Measurements from ENCODE around the gene UFM1.
"Not testable (repeated sequence)": the region's sequence is repeated elsewhere in the genome, so short reads cannot be mapped to it uniquely, and the experiment has no call there.

UFM1 gene

GRCh38 chr13:38349390-38350113, at the start of gene UFM1:
UFM1 (plus strand) TSS chr13:38349851; CDS start chr13:38349920, 69 bp downstream.
- peak; percentile 96 for FAIRE-seq

GRCh38 chr13:38301236-38301635, 48.4 kb upstream of the UFM1 start:
- no peak for FAIRE-seq

DNA sequence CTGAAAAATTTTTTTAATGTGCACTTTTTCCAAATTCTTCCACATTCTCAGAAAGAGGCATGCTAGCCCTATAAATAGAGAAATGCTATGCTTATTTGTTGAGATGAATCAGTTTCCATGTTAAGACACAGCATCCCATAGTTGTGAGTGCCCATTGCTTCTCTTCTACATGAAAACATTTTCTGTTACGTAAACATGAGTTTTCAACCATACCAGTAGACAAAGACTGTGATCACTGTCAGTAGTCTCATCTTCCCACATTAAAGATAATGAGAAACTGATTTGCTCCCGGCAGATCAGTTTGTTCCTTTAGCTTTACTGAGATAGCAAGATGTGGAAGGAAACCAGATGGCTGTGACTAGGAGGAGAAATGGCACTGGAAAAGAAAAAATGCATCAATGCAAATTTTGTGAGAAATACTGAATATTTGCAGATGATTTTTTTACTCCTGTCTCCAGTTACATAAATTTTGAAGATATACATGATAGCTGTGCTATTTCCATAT, 45.8 kb upstream of the UFM1 start:
- FAIRE-seq = no peak

DNA sequence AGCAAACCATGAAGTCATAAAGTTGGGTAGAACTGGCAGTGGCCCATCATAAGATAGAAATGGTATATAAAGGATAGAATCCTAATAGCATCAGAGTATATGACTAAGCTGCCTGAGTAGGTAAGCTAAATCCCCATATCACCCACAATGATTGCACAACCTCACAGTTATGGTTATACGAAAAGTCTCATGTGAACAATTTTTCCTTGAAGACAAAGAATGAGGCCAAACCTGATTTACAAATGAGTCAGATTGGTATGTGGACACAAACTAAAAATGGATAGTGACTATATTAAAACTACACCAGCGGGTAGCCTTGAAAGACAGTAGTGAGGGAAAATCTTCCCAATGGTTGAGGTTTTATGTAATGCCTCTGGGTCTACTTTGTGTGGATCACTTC, 40.9 kb upstream of the UFM1 start:
- no peak for FAIRE-seq

- FAIRE-seq = no peak
These were observed 40.3 kb upstream of the UFM1 start for GRCh38 chr13:38309397-38309796.

- FAIRE-seq = not testable (repeated sequence)
These were observed 38.5 kb upstream of the UFM1 start for GRCh38 chr13:38311175-38311574.

- no peak for FAIRE-seq
These were observed 33.5 kb upstream of the UFM1 start for GRCh38 chr13:38316129-38316528.

GRCh38 chr13:38321654-38322053, 28.0 kb upstream of the UFM1 start:
- no peak for FAIRE-seq

- FAIRE-seq = no peak
These were observed 24.2 kb upstream of the UFM1 start for GRCh38 chr13:38325426-38325825.

GRCh38 chr13:38328699-38329098, 21.0 kb upstream of the UFM1 start:
- no peak for FAIRE-seq

DNA sequence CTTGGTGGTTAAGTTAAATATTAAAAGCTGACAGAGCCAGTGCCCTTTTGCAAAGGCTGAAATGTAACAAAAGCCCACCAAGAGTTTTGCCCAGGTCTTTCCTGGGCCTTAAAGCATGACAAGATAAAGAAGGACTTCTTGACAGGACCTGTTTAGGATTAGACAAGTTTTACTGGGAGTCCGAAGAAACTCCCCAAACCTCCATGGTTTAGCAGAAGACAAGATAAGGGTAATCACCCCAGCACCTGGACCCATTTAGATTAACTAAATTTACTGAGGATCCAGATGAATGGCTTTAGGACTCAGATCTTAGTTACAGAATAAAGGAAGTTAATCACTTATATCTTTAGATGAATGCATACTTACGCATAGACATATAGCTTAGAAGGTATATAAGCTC, 14.8 kb upstream of the UFM1 start:
- no peak for FAIRE-seq

- no peak for FAIRE-seq
These were observed 11.6 kb upstream of the UFM1 start for GRCh38 chr13:38338089-38338488.

DNA sequence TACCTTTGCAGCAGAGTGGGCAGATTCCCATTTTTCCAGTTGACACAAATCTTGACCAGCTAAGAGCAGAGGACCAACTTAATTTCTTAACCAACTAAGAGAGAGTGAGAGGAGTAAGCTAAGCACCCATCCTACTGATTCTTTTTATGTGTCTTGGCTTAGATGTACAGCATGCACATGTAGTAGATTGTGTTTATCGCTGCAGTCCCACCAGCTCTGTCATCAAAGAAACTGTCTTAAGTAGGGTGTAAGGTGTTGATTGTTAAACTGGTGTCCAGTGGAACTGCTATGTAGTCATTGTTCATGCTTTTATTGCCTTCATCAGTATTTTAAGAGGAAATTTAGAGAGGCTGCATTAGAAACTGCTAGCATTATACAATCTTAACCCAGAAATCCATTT, 9.0 kb upstream of the UFM1 start:
- FAIRE-seq = no peak

- FAIRE-seq = no peak
These were observed 8.4 kb upstream of the UFM1 start for GRCh38 chr13:38341149-38341692.

DNA sequence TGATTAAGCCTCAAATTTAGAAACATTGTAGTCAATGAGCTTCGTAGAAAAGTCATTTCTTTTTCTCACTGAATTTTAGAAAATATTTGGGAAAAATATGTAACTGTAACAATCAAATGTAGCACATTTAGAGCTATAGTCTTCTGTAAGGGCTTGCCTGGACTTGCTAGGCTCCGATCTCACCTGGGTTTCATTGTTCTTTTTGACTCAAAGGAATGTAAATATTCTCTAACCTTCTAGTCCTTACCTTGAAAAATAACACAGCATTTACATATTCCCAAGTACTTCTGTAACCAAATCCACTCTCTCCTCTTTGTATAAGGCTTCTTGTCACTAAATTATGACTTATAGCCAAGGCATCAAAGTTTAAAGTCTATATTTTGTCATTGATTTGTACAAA, 2.9 kb upstream of the UFM1 start:
- FAIRE-seq = no peak

- FAIRE-seq = no peak
These were observed 726 bp upstream of the UFM1 start for GRCh38 chr13:38348861-38349389.

- no peak for FAIRE-seq
These were observed 515 bp downstream of the UFM1 start for GRCh38 chr13:38350114-38350617.

DNA sequence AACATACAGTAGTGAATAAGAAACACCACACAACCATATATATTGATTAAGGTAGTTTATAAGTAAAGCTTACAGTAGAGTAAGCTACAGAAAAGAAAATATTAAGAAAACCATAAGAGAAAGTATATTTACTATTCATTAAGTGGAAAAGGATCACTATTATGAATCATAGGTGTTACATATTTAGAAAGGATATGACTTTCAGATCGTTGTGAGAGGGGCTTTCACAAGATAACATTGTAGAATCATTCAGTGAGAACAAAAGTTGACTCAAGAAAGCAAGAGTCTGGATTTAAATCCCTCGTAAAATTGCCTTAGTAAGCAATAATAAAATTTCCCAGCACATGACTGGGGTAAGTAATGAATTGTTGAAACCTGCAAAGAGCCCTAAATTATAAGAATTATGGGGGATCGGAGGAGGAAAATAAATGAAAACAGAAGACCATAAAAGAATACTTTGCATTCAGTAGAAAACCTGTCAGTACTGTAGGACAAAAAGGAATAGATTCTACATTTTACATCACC, 6.0 kb downstream of the UFM1 start:
- FAIRE-seq = no peak

GRCh38 chr13:38358684-38359083, 9.0 kb downstream of the UFM1 start:
- FAIRE-seq = no peak

- no peak for FAIRE-seq
These were observed 12.1 kb downstream of the UFM1 start for GRCh38 chr13:38361542-38362262.

- no peak for FAIRE-seq
These were observed 13.6 kb downstream of the UFM1 start for GRCh38 chr13:38363219-38363618.

GRCh38 chr13:38363746-38364145, 14.1 kb downstream of the UFM1 start:
- FAIRE-seq = not testable (repeated sequence)

DNA sequence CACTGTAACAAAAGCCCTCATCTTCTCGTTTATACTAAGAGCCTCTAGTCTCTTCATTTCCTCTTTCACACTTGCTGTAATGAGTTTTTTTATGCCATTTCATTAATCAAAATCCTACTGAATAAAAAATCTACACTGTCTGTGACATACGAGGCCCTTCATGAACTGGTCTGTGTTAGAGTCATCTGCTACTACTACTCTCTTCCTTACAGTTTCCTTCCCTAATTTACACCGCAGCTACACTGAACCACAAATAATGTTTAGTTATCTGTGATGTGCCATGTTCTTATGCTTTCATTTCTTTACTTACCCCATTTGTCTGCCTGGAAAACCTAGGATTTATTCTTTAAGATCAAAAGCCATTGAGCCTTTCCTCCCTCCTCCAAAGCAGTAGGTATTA, 16.0 kb downstream of the UFM1 start:
- no peak for FAIRE-seq

Data from G401.6 (cell line).